ENCODE measurements around the gene DNAH14.
"Not testable (repeated sequence)": the region's sequence is repeated elsewhere in the genome, so short reads cannot be mapped to it uniquely, and the experiment has no call there.

GRCh38 chr1:225006352-225006751 lies 76.9 kb downstream of the DNAH14 start:
- TF ChIP-seq CTCF (IDR thresholded peaks at IDR 0.05 in 2 of 3, conservative IDR thresholded peaks at IDR 0.05 in 1 of 3; ENCODE audit: control insufficient read depth in 2 of 3, extremely low read depth in 1 of 3, insufficient read depth in 1 of 3, low read depth in 3 of 3, low read length in 3 of 3); POLR2AphosphoS5 (IDR thresholded peaks at IDR 0.05; ENCODE audit: low read length); PKNOX1 (IDR thresholded peaks at IDR 0.05); POLR2A (IDR thresholded peaks at IDR 0.05; ENCODE audit: low read depth, low read length); CHD4 (IDR thresholded peaks at IDR 0.05); SP1 (IDR thresholded peaks at IDR 0.05; ENCODE audit: low read depth, low read length); BCL11A (IDR thresholded peaks at IDR 0.05; ENCODE audit: low read depth, low read length); SIN3A (IDR thresholded peaks at IDR 0.05; ENCODE audit: low read depth, low read length); ZNF207 (IDR thresholded peaks at IDR 0.05; ENCODE audit: borderline replicate concordance); IKZF1 (conservative IDR thresholded peaks at IDR 0.05); SMARCA5 (IDR thresholded peaks at IDR 0.05); EED (IDR thresholded peaks at IDR 0.05; ENCODE audit: low read depth): not testable (repeated sequence)
- TF ChIP-seq, protein P1, sequence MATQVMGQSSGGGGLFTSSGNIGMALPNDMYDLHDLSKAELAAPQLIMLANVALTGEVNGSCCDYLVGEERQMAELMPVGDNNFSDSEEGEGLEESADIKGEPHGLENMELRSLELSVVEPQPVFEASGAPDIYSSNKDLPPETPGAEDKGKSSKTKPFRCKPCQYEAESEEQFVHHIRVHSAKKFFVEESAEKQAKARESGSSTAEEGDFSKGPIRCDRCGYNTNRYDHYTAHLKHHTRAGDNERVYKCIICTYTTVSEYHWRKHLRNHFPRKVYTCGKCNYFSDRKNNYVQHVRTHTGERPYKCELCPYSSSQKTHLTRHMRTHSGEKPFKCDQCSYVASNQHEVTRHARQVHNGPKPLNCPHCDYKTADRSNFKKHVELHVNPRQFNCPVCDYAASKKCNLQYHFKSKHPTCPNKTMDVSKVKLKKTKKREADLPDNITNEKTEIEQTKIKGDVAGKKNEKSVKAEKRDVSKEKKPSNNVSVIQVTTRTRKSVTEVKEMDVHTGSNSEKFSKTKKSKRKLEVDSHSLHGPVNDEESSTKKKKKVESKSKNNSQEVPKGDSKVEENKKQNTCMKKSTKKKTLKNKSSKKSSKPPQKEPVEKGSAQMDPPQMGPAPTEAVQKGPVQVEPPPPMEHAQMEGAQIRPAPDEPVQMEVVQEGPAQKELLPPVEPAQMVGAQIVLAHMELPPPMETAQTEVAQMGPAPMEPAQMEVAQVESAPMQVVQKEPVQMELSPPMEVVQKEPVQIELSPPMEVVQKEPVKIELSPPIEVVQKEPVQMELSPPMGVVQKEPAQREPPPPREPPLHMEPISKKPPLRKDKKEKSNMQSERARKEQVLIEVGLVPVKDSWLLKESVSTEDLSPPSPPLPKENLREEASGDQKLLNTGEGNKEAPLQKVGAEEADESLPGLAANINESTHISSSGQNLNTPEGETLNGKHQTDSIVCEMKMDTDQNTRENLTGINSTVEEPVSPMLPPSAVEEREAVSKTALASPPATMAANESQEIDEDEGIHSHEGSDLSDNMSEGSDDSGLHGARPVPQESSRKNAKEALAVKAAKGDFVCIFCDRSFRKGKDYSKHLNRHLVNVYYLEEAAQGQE (IDR thresholded peaks at IDR 0.05; ENCODE audit: low read depth, low read length), result not testable (repeated sequence)
- TF ChIP-seq, protein P2, sequence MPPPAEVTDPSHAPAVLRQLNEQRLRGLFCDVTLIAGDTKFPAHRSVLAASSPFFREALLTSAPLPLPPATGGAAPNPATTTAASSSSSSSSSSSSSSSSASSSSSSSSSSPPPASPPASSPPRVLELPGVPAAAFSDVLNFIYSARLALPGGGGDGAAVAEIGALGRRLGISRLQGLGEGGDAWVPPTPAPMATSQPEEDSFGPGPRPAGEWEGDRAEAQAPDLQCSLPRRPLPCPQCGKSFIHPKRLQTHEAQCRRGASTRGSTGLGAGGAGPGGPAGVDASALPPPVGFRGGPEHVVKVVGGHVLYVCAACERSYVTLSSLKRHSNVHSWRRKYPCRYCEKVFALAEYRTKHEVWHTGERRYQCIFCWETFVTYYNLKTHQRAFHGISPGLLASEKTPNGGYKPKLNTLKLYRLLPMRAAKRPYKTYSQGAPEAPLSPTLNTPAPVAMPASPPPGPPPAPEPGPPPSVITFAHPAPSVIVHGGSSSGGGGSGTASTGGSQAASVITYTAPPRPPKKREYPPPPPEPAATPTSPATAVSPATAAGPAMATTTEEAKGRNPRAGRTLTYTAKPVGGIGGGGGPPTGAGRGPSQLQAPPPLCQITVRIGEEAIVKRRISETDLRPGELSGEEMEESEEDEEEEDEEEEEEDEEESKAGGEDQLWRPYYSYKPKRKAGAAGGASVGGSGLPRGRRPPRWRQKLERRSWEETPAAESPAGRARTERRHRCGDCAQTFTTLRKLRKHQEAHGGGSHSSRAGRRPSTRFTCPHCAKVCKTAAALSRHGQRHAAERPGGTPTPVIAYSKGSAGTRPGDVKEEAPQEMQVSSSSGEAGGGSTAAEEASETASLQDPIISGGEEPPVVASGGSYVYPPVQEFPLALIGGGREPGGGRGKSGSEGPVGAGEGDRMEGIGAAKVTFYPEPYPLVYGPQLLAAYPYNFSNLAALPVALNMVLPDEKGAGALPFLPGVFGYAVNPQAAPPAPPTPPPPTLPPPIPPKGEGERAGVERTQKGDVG (CRISPR knock-in tag; IDR thresholded peaks at IDR 0.05), result not testable (repeated sequence)

Data from GM12878 (cell line).